PC-9 (cell line): ENCODE results near the gene LCN9. TPM values are rescaled to one million over a fixed set of nuclear protein-coding genes. Genes with fewer than 3 reads are reported as not detected.

Experiments
- BruUV-seq: library from RNA; stranded (reverse); fragments of 400-500 nt; replicated peaks from 2 replicates; lab custom pipeline; 2021; lab: Mats Ljungman, UMichigan
- CTCF ChIA-PET: fragments of 300-600 bp; sonication (Branson Sonifier 250); formaldehyde crosslinking; loops from one replicate; lab custom pipeline; 2022; ENCODE audit warnings: antibody characterized with exemption; lab: Charles Lee
- POLR2A ChIA-PET: fragments of 300-600 bp; sonication (Branson Sonifier 250); formaldehyde crosslinking; loops from one replicate; lab custom pipeline; 2022; ENCODE audit warnings: antibody characterized with exemption; ENCODE audit not compliant: unreplicated experiment; lab: Charles Lee
- DNase-seq, 2 experiments: peaks; one replicate each; pipeline versions ENCODE4 v3.0.0 to v3.0.0-alpha.2; 2015 to 2022; ENCODE audit warnings: mixed read lengths in 1 of 2
- H2AFZ ChIP-seq: fragments of 200-600 bp; sonication (generic); 2 replicates; pipeline ENCODE4 v1.8.1; 2017; ENCODE audit warnings: antibody characterized with exemption
- H3F3A ChIP-seq: fragments of 200-600 bp; sonication (generic); 2 replicates; pipeline ENCODE4 v1.8.1; 2017; ENCODE audit warnings: antibody characterized with exemption, mild to moderate bottlenecking, low read depth; ENCODE audit not compliant: insufficient read depth
- H3K27ac ChIP-seq: fragments of 200-600 bp; sonication (generic); 2 replicates; pipeline ENCODE4 v1.6.1; 2016; ENCODE audit warnings: mixed run types
- H3K27me3 ChIP-seq: fragments of 200-600 bp; sonication (generic); 2 replicates; pipeline ENCODE4 v1.6.1; 2016; ENCODE audit warnings: low read depth, mixed run types; ENCODE audit not compliant: insufficient read depth
- H3K36me3 ChIP-seq: fragments of 200-600 bp; sonication (generic); 2 replicates; pipeline ENCODE4 v1.6.1; 2016; ENCODE audit warnings: low read depth, mixed run types
- H3K4me1 ChIP-seq: fragments of 200-600 bp; sonication (generic); replicated peaks from 2 replicates; pipeline ENCODE4 v1.6.1; 2016; ENCODE audit warnings: mixed run types; ENCODE audit not compliant: insufficient read depth
- H3K4me2 ChIP-seq: fragments of 200-600 bp; sonication (generic); 2 replicates; pipeline ENCODE4 v1.6.1; 2017; ENCODE audit warnings: mixed run types
- H3K4me3 ChIP-seq: fragments of 200-600 bp; sonication (generic); 2 replicates; pipeline ENCODE4 v1.6.1; 2016; ENCODE audit warnings: mixed run types
- H3K79me2 ChIP-seq: fragments of 200-600 bp; sonication (generic); 2 replicates; pipeline ENCODE4 v1.6.1; 2017; ENCODE audit warnings: low read depth, mixed run types
- H3K9me2 ChIP-seq: fragments of 200-600 bp; sonication (generic); 2 replicates; pipeline ENCODE4 v1.8.1; 2017; ENCODE audit warnings: mild to moderate bottlenecking; ENCODE audit not compliant: insufficient read depth
- H3K9me3 ChIP-seq: fragments of 200-600 bp; sonication (generic); 2 replicates; pipeline ENCODE4 v1.8.1; 2016; ENCODE audit warnings: low read depth; ENCODE audit not compliant: insufficient read depth
- H4K20me1 ChIP-seq: fragments of 200-600 bp; sonication (generic); 2 replicates; pipeline ENCODE4 v1.8.1; 2017; ENCODE audit not compliant: insufficient read depth
- EZH2 ChIP-seq: fragments of 200-600 bp; sonication (generic); IDR thresholded peaks from 2 replicates; pipeline ENCODE4 v1.8.0; 2017; ENCODE audit warnings: antibody characterized with exemption, low read depth
- intact Hi-C: fragments of 100-400 bp; cut with micrococcal nuclease; formaldehyde crosslinking; loops from one replicate; pipeline ENCODE4 v1.10.0; 2022; ENCODE audit not compliant: unreplicated experiment
- total RNA-seq: library from RNA; stranded (reverse); gene quantifications from 2 replicates; pipeline ENCODE4 v1.2.3, GENCODE V29; 2021
- TF ChIP-seq, protein P1 (sequence below): fragments of 200-600 bp; sonication (generic); conservative IDR thresholded peaks from 2 replicates; pipeline ENCODE4 v1.6.1; 2017; ENCODE audit warnings: mixed run types, antibody characterized with exemption, mild to moderate bottlenecking, moderate library complexity

The LCN9 gene
- total RNA-seq, 1 experiment from 2014 or later: not detected

DNA sequence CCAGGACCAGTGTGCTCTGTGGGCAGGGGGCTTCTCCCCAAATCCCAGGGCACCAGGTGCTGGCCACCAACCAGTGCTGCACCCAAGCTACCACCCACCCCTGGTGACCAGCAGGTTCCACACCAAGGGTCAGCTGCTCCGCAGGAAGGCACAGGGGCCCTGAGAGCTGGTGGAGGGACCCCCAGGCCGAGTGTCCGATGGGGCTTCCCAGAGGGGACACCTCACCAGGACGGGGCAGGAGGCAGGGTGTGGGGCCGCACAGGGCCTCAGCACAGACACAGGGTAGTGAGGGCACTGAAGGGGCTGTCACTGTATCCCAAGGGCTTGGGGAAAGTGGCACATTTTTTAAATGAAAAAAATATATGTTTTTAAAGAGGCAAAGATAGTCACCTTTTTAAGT, 18.1 kb downstream of the LCN9 start:
- DNase-seq: no peak
- ChIA-PET POLR2A (no interaction called here), CTCF (no interaction called here)
- Histone ChIP-seq H3K36me3 (no peaks in the 10 kb centered on the region), H3K79me2 (no peaks in the 10 kb centered on the region), H3K4me3 (no peak overlapping the region), H2AFZ (no peak overlapping the region), H3K9me3 (no peaks in the 10 kb centered on the region), H4K20me1 (no peaks in the 10 kb centered on the region), H3K4me1 (no peaks in the 10 kb centered on the region), H3K4me2 (no peak overlapping the region), H3K27ac (no peak overlapping the region), H3K9me2 (no peaks in the 10 kb centered on the region), H3K27me3 (peaks cover 73% of the 10 kb centered on the region), H3F3A (no peaks in the 10 kb centered on the region)
- intact Hi-C loops: no loop called here
- TF ChIP-seq EZH2: no peak
- TF ChIP-seq, protein P1, sequence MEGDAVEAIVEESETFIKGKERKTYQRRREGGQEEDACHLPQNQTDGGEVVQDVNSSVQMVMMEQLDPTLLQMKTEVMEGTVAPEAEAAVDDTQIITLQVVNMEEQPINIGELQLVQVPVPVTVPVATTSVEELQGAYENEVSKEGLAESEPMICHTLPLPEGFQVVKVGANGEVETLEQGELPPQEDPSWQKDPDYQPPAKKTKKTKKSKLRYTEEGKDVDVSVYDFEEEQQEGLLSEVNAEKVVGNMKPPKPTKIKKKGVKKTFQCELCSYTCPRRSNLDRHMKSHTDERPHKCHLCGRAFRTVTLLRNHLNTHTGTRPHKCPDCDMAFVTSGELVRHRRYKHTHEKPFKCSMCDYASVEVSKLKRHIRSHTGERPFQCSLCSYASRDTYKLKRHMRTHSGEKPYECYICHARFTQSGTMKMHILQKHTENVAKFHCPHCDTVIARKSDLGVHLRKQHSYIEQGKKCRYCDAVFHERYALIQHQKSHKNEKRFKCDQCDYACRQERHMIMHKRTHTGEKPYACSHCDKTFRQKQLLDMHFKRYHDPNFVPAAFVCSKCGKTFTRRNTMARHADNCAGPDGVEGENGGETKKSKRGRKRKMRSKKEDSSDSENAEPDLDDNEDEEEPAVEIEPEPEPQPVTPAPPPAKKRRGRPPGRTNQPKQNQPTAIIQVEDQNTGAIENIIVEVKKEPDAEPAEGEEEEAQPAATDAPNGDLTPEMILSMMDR: no peak
- BruUV-seq: no TSS peak

DNA sequence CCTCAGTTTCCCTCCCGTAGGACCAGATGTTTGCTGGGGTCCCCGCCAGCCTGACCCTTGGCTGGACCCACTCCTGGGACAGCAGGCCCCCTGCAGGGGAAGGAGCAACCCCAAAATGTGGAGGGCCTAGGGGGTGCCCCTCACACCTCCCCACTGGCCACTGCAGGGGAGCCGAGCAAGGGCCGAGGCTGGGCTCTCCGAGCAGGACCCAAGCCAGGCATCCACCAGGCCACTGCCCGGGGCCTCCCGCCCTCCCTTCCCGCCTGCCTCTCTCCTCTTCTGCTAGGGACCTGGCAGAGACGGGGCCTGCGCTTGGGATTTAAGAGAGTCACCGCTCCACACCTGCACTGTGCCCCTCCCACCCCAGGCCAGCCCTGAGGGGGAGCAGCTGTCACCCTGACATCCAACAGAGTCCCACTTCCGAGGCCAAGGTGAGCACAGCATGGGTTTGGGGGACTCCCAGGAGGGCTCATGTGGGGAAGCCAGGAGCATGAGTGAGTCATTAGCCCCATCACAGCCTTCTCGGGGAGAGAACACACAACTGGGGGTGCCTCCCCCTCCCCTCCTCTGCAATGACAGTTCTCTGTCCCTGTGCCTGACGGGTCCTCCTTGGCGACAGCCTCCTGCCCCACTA, 20.4 kb downstream of the LCN9 start:
- ChIA-PET POLR2A (no interaction called here), CTCF (no interaction called here)
- Histone ChIP-seq H3F3A (no peaks in the 10 kb centered on the region), H3K36me3 (no peaks in the 10 kb centered on the region), H3K4me3 (no peak overlapping the region), H2AFZ (no peak overlapping the region), H3K27ac (no peak overlapping the region), H3K4me2 (no peak overlapping the region), H3K79me2 (no peaks in the 10 kb centered on the region), H3K27me3 (peaks cover 76% of the 10 kb centered on the region), H3K9me3 (no peaks in the 10 kb centered on the region), H3K4me1 (no peaks in the 10 kb centered on the region), H4K20me1 (no peaks in the 10 kb centered on the region), H3K9me2 (no peaks in the 10 kb centered on the region)
- TF ChIP-seq, protein P1: no peak
- no peak for TF ChIP-seq EZH2
- intact Hi-C loops: no loop called here
- no peak for DNase-seq
- BruUV-seq: no TSS peak

DNA sequence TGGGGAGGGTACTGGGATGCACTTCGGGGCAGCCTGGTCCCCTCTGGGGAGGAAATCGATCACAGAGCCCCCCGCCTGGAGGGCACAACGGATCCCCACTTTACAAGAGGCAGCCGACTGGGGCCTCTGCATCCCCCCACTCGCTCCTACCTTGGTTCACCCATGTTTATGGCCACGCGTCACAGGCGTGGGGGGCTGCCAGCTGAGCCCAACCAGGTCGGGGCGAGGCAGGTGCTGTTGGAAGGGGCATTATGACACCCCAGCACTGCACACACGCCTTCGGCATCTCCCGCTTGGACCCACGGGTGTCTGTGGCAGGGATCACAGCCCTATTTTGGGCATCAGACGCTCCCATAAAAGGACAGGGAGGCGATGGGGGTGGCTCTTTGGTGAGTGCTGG, 21.6 kb downstream of the LCN9 start:
- H3K4me3 ChIP-seq: no peak overlapping the region
- H3K9me3 ChIP-seq: no peaks in the 10 kb centered on the region
- H3F3A ChIP-seq: no peaks in the 10 kb centered on the region
- no peak for TF ChIP-seq EZH2
- TF ChIP-seq, protein P1: no peak
- no peaks in the 10 kb centered on the region for H3K4me1 ChIP-seq
- POLR2A ChIA-PET: no interaction called here
- H4K20me1 ChIP-seq: no peaks in the 10 kb centered on the region
- H3K36me3 ChIP-seq: no peaks in the 10 kb centered on the region
- DNase-seq: no peak
- no peak overlapping the region for H3K27ac ChIP-seq
- no peaks in the 10 kb centered on the region for H3K79me2 ChIP-seq
- H3K27me3 ChIP-seq: peaks cover 87% of the 10 kb centered on the region
- CTCF ChIA-PET: no interaction called here
- H2AFZ ChIP-seq: no peak overlapping the region
- H3K9me2 ChIP-seq: no peaks in the 10 kb centered on the region
- no TSS peak for BruUV-seq
- no peak overlapping the region for H3K4me2 ChIP-seq
- intact Hi-C loops: no loop called here
